Measurements from ENCODE around the gene PIK3R1. TPM values are rescaled to one million over a fixed set of nuclear protein-coding genes. Genes with fewer than 3 reads are reported as not detected.

The PIK3R1 gene
- total and polyA plus RNA-seq, 3 donors from 2014 or later = 16.9 to 63.7 (median 48.1) TPM

- WGBS, 2 donors = 72 to 77% methylated on average over 4 of the region's 4 CpGs
- Histone ChIP-seq H3K9me3 (no peaks in the 10 kb centered on the region), H3K4me1 (no peaks in the 10 kb centered on the region), H3K27me3 (no peaks in the 10 kb centered on the region), H3K4me3 (no peak overlapping the region), H3K27ac (no peak overlapping the region), H3K36me3 (ENCODE audit: low read depth, missing control alignments) (no peaks in the 10 kb centered on the region)
- no peak for DNase-seq
- intact Hi-C loops (cut with DNase I; ENCODE audit: low total_unique reads) = no loop called here
- TF ChIP-seq POLR2A (IDR thresholded peaks at IDR 0.05) = no peak
These were observed 121.7 kb downstream of the PIK3R1 start for GRCh38 chr5:68337235-68337634.

- intact Hi-C loops (cut with DNase I; ENCODE audit: low total_unique reads) = no loop called here
- 68 to 86% methylated on average over 1 of the region's 1 CpG for WGBS, 2 donors
These were observed 124.4 kb downstream of the PIK3R1 start for GRCh38 chr5:68339921-68340321.

DNA sequence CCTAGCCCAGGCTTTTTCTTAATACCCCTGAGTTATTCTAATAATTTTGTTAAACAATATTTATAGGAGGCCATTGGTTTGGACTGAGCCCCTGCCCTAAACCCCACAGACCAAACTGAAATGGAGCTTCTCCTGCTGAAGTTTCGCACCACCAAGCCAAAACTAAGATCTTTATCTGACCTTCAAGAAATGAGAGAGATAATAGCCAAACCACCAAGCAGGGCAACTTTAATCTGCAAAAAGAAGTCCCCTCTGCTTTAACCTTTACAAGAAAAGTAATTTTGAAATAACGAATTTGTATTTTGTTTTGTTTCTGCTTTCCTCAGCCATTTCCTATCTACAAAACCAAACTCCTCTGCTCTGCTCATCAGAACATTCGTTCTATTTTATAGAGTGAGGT, 125.5 kb downstream of the PIK3R1 start:
- Histone ChIP-seq H3K27me3 (no peaks in the 10 kb centered on the region), H3K36me3 (ENCODE audit: low read depth, missing control alignments) (no peaks in the 10 kb centered on the region), H3K9me3 (no peaks in the 10 kb centered on the region), H3K27ac (no peak overlapping the region), H3K4me1 (peaks cover 13% of the 10 kb centered on the region), H3K4me3 (no peak overlapping the region)
- 76 to 91% methylated on average over 3 of the region's 3 CpGs for WGBS, 2 donors
- TF ChIP-seq, protein P1, sequence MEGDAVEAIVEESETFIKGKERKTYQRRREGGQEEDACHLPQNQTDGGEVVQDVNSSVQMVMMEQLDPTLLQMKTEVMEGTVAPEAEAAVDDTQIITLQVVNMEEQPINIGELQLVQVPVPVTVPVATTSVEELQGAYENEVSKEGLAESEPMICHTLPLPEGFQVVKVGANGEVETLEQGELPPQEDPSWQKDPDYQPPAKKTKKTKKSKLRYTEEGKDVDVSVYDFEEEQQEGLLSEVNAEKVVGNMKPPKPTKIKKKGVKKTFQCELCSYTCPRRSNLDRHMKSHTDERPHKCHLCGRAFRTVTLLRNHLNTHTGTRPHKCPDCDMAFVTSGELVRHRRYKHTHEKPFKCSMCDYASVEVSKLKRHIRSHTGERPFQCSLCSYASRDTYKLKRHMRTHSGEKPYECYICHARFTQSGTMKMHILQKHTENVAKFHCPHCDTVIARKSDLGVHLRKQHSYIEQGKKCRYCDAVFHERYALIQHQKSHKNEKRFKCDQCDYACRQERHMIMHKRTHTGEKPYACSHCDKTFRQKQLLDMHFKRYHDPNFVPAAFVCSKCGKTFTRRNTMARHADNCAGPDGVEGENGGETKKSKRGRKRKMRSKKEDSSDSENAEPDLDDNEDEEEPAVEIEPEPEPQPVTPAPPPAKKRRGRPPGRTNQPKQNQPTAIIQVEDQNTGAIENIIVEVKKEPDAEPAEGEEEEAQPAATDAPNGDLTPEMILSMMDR (IDR thresholded peaks at IDR 0.05) = no peak
- no peak for TF ChIP-seq POLR2A (IDR thresholded peaks at IDR 0.05)
- intact Hi-C loops (cut with DNase I; ENCODE audit: low total_unique reads) = no loop called here
- DNase-seq = no peak

More at GRCh38 chr5:68339921-68340321, 124.4 kb downstream of the PIK3R1 start:
- no peak overlapping the region for H3K4me3 ChIP-seq
- no peaks in the 10 kb centered on the region for H3K27me3 ChIP-seq
- no peak for TF ChIP-seq POLR2A (IDR thresholded peaks at IDR 0.05)
- TF ChIP-seq, protein P1 (IDR thresholded peaks at IDR 0.05) = no peak
- peaks cover 13% of the 10 kb centered on the region for H3K4me1 ChIP-seq
- H3K9me3 ChIP-seq = no peaks in the 10 kb centered on the region
- no peaks in the 10 kb centered on the region for H3K36me3 ChIP-seq (ENCODE audit: low read depth, missing control alignments)
- H3K27ac ChIP-seq = no peak overlapping the region
- DNase-seq = no peak

- Histone ChIP-seq H3K27ac (peak overlapping the region in 1 of 2 donors; percentile 58), H3K27me3 (no peaks in the 10 kb centered on the region)
- intact Hi-C loops (cut with DNase I; ENCODE audit: low total_unique reads) = no loop called here
These were observed 127.1 kb downstream of the PIK3R1 start for GRCh38 chr5:68342693-68343092.

DNA sequence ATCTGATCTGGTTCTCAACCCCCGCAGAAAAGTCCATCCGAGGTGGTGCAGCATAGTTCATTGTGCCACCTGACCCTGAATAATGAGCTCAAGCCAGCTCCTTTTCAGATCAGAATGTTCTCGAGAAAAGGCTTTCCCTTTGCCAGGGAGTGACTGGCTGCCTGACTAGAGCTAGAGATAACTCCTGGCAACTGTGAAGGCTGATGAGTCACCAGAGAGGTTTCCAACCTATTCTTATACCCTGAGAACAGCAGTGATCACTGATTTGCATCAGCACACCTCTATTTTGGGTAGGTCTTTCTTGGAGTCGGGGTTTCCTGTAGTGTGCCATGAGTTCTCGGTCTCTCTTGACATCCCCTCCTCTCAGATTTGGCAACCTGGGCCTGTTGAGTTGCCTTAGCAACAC, 127.9 kb downstream of the PIK3R1 start:
- TF ChIP-seq, protein P1 (IDR thresholded peaks at IDR 0.05) = no peak
- no peak for TF ChIP-seq POLR2A (IDR thresholded peaks at IDR 0.05)
- H3K9me3 ChIP-seq = no peaks in the 10 kb centered on the region

More at GRCh38 chr5:68342693-68343092, 127.1 kb downstream of the PIK3R1 start:
- no peak for DNase-seq
- TF ChIP-seq, protein P1 (IDR thresholded peaks at IDR 0.05) = no peak
- no peak for TF ChIP-seq POLR2A (IDR thresholded peaks at IDR 0.05)
- H3K36me3 ChIP-seq (ENCODE audit: low read depth, missing control alignments) = no peaks in the 10 kb centered on the region
- H3K9me3 ChIP-seq = no peaks in the 10 kb centered on the region
- H3K4me3 ChIP-seq = no peak overlapping the region
- WGBS, 2 donors = 83 to 96% methylated on average over 1 of the region's 1 CpG
- H3K4me1 ChIP-seq = peaks cover 13% of the 10 kb centered on the region

More for the DNA sequence above, 127.9 kb downstream of the PIK3R1 start:
- peak; percentile 83 for DNase-seq
- no peak overlapping the region for H3K4me3 ChIP-seq
- 42 to 55% methylated on average over 5 of the region's 5 CpGs for WGBS, 2 donors
- peaks cover 13% of the 10 kb centered on the region for H3K4me1 ChIP-seq
- intact Hi-C loops (cut with DNase I; ENCODE audit: low total_unique reads) = no loop called here
- H3K27ac ChIP-seq = peak overlapping the region in 1 of 2 donors; percentile 66
- H3K27me3 ChIP-seq = no peaks in the 10 kb centered on the region
- no peaks in the 10 kb centered on the region for H3K36me3 ChIP-seq (ENCODE audit: low read depth, missing control alignments)
